ENCODE results near the gene KCNN3.

DNA sequence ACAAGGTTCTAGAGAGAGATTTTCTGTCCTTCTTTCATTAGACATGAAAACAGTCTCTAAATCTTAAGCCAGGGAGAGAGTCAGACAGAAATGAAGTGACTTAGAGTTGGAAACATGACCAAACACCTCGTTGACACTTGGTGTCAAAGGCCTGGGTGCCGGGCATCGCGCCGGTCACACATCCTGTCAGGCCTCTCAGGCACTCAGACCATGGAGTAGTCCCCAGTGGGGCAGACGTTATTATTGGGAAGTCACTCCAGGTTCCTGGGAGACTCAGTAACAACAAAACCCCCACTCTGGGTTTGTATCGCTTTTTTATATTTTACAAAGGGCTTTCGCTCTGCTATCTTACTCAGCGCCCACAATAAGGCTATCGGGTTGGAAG lies 25.8 kb downstream of the KCNN3 start:
- TF ChIP-seq, protein P1, sequence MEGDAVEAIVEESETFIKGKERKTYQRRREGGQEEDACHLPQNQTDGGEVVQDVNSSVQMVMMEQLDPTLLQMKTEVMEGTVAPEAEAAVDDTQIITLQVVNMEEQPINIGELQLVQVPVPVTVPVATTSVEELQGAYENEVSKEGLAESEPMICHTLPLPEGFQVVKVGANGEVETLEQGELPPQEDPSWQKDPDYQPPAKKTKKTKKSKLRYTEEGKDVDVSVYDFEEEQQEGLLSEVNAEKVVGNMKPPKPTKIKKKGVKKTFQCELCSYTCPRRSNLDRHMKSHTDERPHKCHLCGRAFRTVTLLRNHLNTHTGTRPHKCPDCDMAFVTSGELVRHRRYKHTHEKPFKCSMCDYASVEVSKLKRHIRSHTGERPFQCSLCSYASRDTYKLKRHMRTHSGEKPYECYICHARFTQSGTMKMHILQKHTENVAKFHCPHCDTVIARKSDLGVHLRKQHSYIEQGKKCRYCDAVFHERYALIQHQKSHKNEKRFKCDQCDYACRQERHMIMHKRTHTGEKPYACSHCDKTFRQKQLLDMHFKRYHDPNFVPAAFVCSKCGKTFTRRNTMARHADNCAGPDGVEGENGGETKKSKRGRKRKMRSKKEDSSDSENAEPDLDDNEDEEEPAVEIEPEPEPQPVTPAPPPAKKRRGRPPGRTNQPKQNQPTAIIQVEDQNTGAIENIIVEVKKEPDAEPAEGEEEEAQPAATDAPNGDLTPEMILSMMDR (IDR thresholded peaks at IDR 0.05; ENCODE audit: insufficient read depth, low read length): no peak
- TF ChIP-seq POLR2AphosphoS5 (IDR thresholded peaks at IDR 0.05; ENCODE audit: low read depth): no peak
- TF ChIP-seq, protein P2, sequence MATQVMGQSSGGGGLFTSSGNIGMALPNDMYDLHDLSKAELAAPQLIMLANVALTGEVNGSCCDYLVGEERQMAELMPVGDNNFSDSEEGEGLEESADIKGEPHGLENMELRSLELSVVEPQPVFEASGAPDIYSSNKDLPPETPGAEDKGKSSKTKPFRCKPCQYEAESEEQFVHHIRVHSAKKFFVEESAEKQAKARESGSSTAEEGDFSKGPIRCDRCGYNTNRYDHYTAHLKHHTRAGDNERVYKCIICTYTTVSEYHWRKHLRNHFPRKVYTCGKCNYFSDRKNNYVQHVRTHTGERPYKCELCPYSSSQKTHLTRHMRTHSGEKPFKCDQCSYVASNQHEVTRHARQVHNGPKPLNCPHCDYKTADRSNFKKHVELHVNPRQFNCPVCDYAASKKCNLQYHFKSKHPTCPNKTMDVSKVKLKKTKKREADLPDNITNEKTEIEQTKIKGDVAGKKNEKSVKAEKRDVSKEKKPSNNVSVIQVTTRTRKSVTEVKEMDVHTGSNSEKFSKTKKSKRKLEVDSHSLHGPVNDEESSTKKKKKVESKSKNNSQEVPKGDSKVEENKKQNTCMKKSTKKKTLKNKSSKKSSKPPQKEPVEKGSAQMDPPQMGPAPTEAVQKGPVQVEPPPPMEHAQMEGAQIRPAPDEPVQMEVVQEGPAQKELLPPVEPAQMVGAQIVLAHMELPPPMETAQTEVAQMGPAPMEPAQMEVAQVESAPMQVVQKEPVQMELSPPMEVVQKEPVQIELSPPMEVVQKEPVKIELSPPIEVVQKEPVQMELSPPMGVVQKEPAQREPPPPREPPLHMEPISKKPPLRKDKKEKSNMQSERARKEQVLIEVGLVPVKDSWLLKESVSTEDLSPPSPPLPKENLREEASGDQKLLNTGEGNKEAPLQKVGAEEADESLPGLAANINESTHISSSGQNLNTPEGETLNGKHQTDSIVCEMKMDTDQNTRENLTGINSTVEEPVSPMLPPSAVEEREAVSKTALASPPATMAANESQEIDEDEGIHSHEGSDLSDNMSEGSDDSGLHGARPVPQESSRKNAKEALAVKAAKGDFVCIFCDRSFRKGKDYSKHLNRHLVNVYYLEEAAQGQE (IDR thresholded peaks at IDR 0.05; ENCODE audit: insufficient replicate concordance, low read depth): no peak
- no peak for TF ChIP-seq SPI1 (IDR thresholded peaks at IDR 0.05; ENCODE audit: borderline replicate concordance, low read depth)
- no peak for TF ChIP-seq GABPA (IDR thresholded peaks at IDR 0.05; ENCODE audit: low read depth)
